Peyer's patch (tissue), 4 donors: ENCODE results near the gene MTF2.

Source experiments
- CTCF ChIP-seq, 6 experiments: fragments of 450-650 bp in 4 of 6; fragments of 200-600 bp in 2 of 6; sonication (generic) in 1 of 6; IDR thresholded peaks; one replicate each; pipeline ENCODE4 v1.5.1; 2017 to 2019; ENCODE audit warnings: antibody characterized with exemption in 6 of 6, mild to moderate bottlenecking in 3 of 6, moderate library complexity in 1 of 6
- POLR2A ChIP-seq, 2 donors: fragments of 450-650 bp; IDR thresholded peaks; one replicate each; pipeline ENCODE4 v1.5.1; 2017; ENCODE audit warnings: antibody characterized with exemption in 2 of 2, mild to moderate bottlenecking in 2 of 2, moderate library complexity in 2 of 2

GRCh38 chr1:93152835-93153234 is 73.8 kb downstream of the MTF2 start:
- TF ChIP-seq CTCF (IDR thresholded peaks at IDR 0.05) (no peak), POLR2A (IDR thresholded peaks at IDR 0.05) (no peak)
